ENCODE results near the gene PCYT1A.

The PCYT1A gene

DNA sequence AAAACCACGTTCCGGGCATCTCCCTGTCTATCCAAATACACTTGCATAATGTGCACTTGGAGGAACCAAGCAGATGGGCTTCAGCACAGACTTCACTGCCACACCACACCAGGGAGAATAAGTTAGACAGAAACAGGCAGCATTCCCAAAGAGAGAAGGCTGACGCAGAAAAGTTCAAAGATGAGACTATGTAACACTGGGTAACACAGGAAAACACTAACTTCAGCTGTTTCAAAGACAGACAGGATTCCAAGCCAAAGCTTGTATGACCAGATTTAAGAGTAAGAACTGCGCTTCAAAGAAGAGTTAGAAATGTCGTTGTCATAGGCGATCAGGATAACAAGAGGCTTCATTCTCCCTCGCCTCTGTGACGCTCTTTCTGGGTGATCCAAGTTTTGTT lies 51.3 kb downstream of the PCYT1A start:
- DNase-seq (ENCODE audit: low read depth): no peak

DNA sequence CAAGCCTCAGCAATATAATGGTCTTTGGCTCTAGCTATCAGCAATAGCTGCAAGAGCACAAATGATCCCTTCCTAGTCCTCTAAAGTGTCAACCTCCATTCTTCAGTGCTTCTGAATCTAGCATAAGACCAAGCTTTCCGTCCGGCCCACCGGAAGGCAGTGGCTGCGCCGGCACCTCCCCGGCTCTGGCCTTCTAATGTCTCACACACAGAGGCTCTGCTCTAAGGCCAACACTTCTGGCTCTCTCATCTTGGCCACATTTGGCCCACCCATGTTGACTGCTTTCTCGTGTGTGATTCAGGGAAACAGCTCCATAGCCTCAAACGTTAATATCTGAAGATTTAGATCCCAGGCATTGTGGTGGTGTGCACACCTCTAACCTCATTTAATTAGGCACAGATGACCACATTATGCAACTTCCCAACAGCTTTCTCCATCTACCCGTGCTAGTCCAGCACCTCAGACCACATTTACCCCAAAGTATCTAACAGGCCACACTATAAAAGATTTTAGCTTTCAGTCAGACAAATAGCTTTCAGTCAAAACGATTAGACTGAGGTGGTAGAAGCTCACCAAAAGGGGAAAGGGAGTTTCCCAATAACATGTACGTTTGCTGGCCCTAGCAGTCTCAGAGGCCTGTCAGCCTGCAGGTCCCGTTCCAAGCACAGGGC lies 51.9 kb downstream of the PCYT1A start:
- DNase-seq (ENCODE audit: low read depth): no peak

- DNase-seq (ENCODE audit: low read depth): no peak
Measured at GRCh38 chr3:196232882-196233251, 54.7 kb downstream of the PCYT1A start.

- DNase-seq (ENCODE audit: low read depth): no peak
Measured at GRCh38 chr3:196232154-196232881, 55.2 kb downstream of the PCYT1A start.

- DNase-seq (ENCODE audit: low read depth): peak; percentile 25
Measured at GRCh38 chr3:196227629-196228493, 59.7 kb downstream of the PCYT1A start.

DNA sequence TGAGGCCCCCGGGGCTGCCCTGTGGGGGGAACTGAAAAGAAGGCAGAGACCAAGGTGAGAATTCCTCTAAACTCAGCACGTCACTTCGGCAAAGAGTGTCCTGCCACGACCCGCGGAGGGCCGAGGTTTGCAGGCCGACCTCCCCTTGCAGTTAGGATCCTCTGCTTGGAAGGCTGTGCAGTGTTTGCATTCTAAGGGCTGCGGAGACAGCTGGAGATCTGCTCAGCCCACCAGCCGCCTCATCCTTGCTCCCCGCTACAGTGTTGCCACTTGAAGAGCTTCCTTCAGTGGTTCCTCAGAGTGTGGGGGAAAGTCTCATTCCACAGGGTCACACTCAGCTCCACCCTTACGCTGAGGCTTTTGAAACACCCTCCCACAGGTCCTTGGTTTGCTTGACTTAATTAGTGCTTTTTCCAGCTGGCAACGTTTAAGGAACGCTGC lies 60.4 kb downstream of the PCYT1A start:
- no peak for DNase-seq (ENCODE audit: low read depth)

DNA sequence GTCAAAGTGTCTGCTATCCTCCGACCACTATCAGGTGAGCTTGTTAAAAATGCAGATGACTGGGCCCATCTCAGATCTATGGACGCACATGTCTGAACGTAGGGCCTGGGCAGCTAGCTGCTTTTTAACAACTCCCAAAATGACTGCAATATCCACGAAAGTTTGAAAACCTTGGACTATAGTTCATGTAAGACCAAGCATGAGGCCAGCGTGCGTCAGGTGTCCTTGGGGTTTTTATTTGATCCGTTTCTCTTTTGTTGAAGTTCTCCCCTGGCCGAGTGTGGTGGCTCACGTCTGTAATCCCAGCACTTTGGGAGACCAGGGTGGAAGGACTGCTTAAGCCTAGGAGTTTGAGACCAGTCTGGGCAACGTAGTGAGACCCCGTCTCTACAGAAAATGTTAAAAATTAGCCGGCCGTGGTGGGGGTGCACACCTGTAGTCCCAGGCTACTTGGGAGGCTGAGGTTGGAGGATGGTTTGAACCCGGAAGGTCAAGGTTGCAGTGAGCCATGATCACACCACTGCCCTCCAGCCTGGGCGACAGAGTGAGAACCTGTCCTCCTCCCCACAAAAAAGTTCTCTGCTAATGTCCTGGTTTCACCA lies 61.7 kb downstream of the PCYT1A start:
- no peak for DNase-seq (ENCODE audit: low read depth)

GRCh38 chr3:196225086-196225485 lies 62.4 kb downstream of the PCYT1A start:
- no peak for DNase-seq (ENCODE audit: low read depth)

DNA sequence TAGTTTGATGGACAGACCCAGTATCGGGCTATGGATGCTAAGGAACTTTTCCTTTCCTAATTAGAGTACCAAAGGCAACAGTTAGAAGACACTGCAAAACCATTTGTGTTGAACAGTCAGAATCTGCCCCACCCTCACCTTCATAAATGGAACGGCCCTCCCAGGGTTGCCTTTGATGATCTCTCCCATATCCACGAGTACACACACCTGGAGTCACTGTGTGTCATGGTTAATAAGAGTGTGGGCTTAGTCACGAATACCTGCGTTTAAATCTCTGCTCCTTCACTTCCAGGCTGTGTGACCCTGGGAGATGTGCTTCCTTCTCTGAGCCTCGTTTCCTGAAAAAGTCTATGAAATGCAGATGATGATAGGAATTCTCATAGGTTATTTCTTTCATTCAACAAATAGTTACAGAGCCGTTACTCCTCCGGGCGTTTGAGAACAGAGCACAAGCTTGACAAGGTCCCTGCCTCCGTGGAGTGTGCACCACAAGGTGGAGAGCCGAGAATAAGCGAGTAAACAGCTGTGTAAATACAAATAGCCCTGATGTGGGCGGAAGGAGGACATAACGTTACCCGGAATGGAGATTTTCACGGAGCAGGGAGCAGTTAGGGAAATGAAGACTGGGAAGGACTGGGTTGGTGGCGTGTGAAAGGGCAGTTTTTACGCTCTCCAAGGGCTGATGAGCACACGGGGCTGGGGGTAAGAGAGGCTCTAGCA lies 64.5 kb downstream of the PCYT1A start:
- DNase-seq (ENCODE audit: low read depth): no peak

DNA sequence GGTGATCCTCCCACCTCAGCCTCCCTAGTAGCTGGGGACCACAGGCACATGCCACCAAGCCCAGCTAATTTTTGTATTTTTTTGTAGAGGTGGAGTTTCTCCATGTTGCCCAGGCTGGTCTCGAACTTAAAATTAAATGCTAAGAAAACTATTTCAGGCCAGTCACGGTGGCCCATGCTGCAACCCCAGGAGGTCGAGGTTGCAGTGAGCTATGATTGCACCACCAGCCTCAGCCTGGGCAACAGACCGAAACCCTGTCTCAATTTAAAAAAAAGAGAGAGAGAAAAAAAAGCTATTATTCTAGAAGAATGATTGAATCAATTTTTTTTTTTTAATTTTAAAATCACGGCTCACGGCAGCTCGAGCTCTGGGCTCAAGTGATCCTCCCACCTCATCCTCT lies 66.5 kb downstream of the PCYT1A start:
- no peak for DNase-seq (ENCODE audit: low read depth)

DNA sequence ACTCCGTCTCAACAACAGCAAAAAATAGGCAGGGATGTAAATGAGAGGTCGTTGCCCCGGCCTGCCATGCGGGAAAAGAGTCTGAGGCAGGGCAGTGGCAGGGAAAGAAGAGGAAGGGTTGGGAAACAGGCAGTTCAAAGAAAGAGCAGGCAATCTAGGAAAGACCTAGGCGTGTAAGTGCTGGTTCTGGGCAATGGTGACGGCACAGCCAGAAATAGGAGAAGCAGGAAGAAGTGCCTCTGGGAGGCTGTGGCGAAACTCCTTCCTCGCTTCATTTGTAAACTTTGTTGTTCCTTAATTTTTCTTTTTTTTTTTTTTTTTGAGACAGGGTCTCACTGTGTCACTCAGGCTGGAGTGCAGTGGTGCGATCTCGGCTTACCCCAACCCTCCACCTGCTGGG lies 66.9 kb downstream of the PCYT1A start:
- DNase-seq (ENCODE audit: low read depth): no peak

DNA sequence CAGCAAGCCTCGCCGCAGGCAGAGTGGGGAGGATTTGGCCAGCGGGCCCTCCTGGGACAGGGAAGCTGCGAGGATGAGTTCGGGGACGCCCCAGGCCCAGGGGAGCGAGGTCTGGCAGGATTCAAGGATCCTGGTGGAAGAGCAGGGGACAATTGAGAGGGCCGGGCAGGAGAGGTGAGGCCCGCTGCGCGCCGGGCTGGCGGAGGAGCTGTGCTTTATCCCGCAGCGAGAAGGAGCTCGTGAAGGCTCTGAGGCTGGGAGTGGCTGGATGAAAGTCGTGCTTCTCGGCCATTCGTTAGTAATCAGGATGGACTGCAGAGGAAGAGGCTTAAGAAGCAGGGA lies 67.6 kb downstream of the PCYT1A start:
- DNase-seq (ENCODE audit: low read depth): no peak

- DNase-seq (ENCODE audit: low read depth): peak; percentile 84
Measured at GRCh38 chr3:196219194-196219969, 68.1 kb downstream of the PCYT1A start.

DNA sequence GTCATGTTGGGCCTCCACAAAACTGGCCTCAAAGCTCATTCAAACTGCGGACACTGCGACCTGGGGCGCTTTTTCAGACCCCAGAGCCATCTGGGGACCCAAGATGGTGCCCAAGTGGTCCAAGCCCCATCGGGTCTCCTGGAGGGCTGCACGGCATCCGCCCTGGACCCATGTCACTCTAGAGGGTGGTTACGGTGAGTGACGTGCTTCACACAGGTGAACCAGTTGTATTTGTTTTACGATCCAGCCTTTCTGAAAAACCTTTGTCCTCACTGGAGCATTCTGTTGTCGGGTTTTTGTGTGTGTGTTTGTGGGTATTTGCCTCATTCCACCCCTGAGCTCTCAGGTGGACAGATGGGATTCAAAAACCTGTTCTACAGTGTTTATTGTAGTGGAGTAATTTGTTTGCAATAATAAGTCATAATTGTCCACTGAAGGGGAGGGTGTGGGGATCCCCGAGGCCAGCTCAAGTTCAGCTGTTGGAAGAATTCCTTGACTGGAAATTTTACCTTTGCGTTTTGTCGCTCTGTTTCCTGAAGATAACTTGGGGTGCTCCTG lies 69.3 kb downstream of the PCYT1A start:
- DNase-seq (ENCODE audit: low read depth): no peak

- DNase-seq (ENCODE audit: low read depth): no peak
Measured at GRCh38 chr3:196217307-196218154, 70.0 kb downstream of the PCYT1A start.

DNA sequence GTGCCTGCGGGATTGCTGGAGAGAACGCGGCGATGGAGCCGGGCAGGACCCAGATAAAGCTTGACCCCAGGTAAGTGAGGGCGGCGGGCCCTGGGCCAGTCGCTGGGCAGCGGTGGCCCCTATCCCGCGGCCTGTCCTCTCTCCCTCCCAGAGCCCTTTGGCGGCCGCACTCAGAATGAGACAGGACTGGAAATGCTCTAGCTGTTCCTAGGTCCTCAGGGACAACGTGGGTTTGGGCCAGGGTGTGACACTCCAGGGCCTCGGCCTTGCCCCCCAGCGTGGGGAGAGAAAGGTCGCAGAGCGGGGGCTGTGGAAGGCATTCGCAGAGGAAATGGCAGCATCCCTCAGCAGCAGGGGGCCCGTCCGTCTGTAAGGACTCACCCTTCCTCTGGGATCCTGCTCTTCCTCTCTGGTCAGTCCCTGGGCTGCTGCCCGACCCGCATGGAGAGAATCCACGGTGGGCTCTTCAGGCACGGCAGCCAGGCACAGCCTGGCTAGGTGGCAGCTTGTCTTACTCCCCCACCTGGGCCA lies 70.8 kb downstream of the PCYT1A start:
- DNase-seq (ENCODE audit: low read depth): no peak

GRCh38 chr3:196216089-196216564 lies 71.4 kb downstream of the PCYT1A start, which contains the start of gene SLC51A:
Gene SLC51A (plus strand): TSS chr3:196216534. CDS start chr3:196216713, 179 bp downstream.
- no peak for DNase-seq (ENCODE audit: low read depth)

GRCh38 chr3:196215493-196216020 lies 72.0 kb downstream of the PCYT1A start:
- DNase-seq (ENCODE audit: low read depth): no peak
